K562 (cell line): ENCODE results near the gene SHROOM3. TPM values are rescaled to one million over a fixed set of nuclear protein-coding genes. Genes with fewer than 3 reads are reported as not detected.

ENCODE experiments used
- ATAC-seq: fragments of 200-7000 bp; cut with Tn5 transposase; 3 replicates; pipeline ENCODE4 v1.9.1; 2020; ENCODE audit warnings: moderate library complexity
- BruUV-seq: library from RNA; stranded (reverse); fragments of 400-500 nt; replicated peaks from 2 replicates; lab custom pipeline; 2021; lab: Mats Ljungman, UMichigan
- CTCF ChIA-PET: fragments of 300-600 bp; formaldehyde crosslinking; extraction: SDS; loops from one replicate; lab custom pipeline; 2021; ENCODE audit warnings: low intra/inter-chr PET ratio; lab: Yijun Ruan, JAX
- POLR2A ChIA-PET: fragments of 300-600, 350-650 bp; sonication (Branson Sonifier 250); formaldehyde crosslinking; extraction: SDS; loops from one replicate; lab custom pipeline; 2021; ENCODE audit warnings: antibody characterized with exemption, inconsistent platforms; lab: Yijun Ruan, JAX
- DNase-seq, 4 experiments: peaks; one replicate each; pipeline versions ENCODE4 v3.0.0 to v3.0.0-alpha.2; 2011 to 2018; ENCODE audit warnings: low spot score in 3 of 4, mixed read lengths in 3 of 4; ENCODE audit errors: extremely low read depth in 1 of 4
- FAIRE-seq: peaks from 2 replicates; lab custom pipeline; 2011; peaks lifted over from hg19 to GRCh38; lab: Jason Lieb, UNC
- H2AFZ ChIP-seq: 2 replicates; pipeline ENCODE4 v1.6.0; 2011; ENCODE audit warnings: low read depth, low read length, control low read depth, inconsistent platforms
- H3K27ac ChIP-seq: fragments of 200-600 bp; 3 replicates; pipeline ENCODE4 v1.8.0; 2011; ENCODE audit warnings: low read depth, mild to moderate bottlenecking, control low read depth, inconsistent platforms, low read length, moderate library complexity, mixed read lengths; ENCODE audit errors: extremely low read depth
- H3K27me3 ChIP-seq, 2 experiments: fragments of 300-600 bp in 1 of 2; 2 replicates in 1 of 2; 3 replicates in 1 of 2; pipeline versions ENCODE4 v1.6.0 to v1.8.0; 2011; ENCODE audit warnings: inconsistent platforms in 2 of 2, low read length in 2 of 2, mild to moderate bottlenecking in 1 of 2, mixed read lengths in 1 of 2, moderate library complexity in 1 of 2; ENCODE audit not compliant: control insufficient read depth in 2 of 2, insufficient read depth in 2 of 2
- H3K36me3 ChIP-seq: fragments of 300-600 bp; 3 replicates; pipeline ENCODE4 v1.8.0; 2011; ENCODE audit warnings: mild to moderate bottlenecking, low read length, inconsistent platforms; ENCODE audit not compliant: control insufficient read depth, insufficient read depth
- H3K4me1 ChIP-seq, 2 experiments: fragments of 200-600 bp in 1 of 2; replicated peaks in 1 of 2; 2 replicates in 1 of 2; 3 replicates in 1 of 2; pipeline versions ENCODE4 v1.5.1 to v1.8.0; 2011; ENCODE audit warnings: inconsistent platforms in 2 of 2, low read length in 2 of 2, mild to moderate bottlenecking in 1 of 2, mixed read lengths in 1 of 2, moderate library complexity in 1 of 2; ENCODE audit not compliant: control insufficient read depth in 2 of 2, insufficient read depth in 2 of 2
- H3K4me2 ChIP-seq: 2 replicates; pipeline ENCODE4 v1.6.1; 2011; ENCODE audit warnings: low read length, control low read depth, inconsistent platforms, mixed read lengths; ENCODE audit not compliant: insufficient read depth
- H3K4me3 ChIP-seq: fragments of 200-600 bp; sonication (generic), shearing (Covaris generic); 2 replicates; pipeline ENCODE4 v1.5.1; 2016; ENCODE audit warnings: control low read depth, inconsistent platforms
- H3K79me2 ChIP-seq: fragments of 200-600 bp; 3 replicates; pipeline ENCODE4 v1.8.0; 2011; ENCODE audit warnings: low read length, inconsistent platforms; ENCODE audit not compliant: control insufficient read depth, insufficient read depth
- H3K9ac ChIP-seq, 2 experiments: 2 replicates each; pipeline versions ENCODE4 v1.6.0 to v1.6.1; 2011; ENCODE audit warnings: low read depth in 2 of 2, low read length in 2 of 2, control low read depth in 1 of 2, inconsistent platforms in 1 of 2, mild to moderate bottlenecking in 1 of 2, mixed read lengths in 1 of 2; ENCODE audit not compliant: insufficient read depth in 1 of 2
- H3K9me1 ChIP-seq: one replicate; pipeline ENCODE4 v1.6.0; 2011; ENCODE audit warnings: inconsistent platforms, mild to moderate bottlenecking, low read length, moderate library complexity; ENCODE audit not compliant: control insufficient read depth, insufficient read depth
- H3K9me3 ChIP-seq: replicated peaks from 2 replicates; pipeline ENCODE4 v1.5.1; 2011; ENCODE audit warnings: low read depth, low read length, inconsistent platforms; ENCODE audit not compliant: control insufficient read depth, insufficient read depth
- H4K20me1 ChIP-seq: replicated peaks from 2 replicates; pipeline ENCODE4 v1.6.1; 2011; ENCODE audit warnings: low read length, inconsistent platforms, mixed read lengths; ENCODE audit not compliant: control insufficient read depth, insufficient read depth
- HLTF ChIP-seq: fragments of 450-650 bp; IDR thresholded peaks from 2 replicates; pipeline ENCODE4 v1.6.1; 2016
- HMGN3 ChIP-seq: IDR thresholded peaks from 2 replicates; pipeline ENCODE4 v1.6.1; 2011; ENCODE audit warnings: borderline replicate concordance, low read depth, mild to moderate bottlenecking, mixed read lengths, low read length; ENCODE audit not compliant: insufficient read length; ENCODE audit errors: extremely low read depth
- RBFOX2 ChIP-seq: fragments of 200-400 bp; formaldehyde crosslinking; IDR thresholded peaks from 2 replicates; pipeline ENCODE4 v1.6.1; 2017; ENCODE audit warnings: low read depth, mild to moderate bottlenecking, low read length, moderate library complexity
- RBM17 ChIP-seq: fragments of 200-400 bp; formaldehyde crosslinking; IDR thresholded peaks from 2 replicates; pipeline ENCODE4 v1.6.1; 2017; ENCODE audit warnings: low read depth, mild to moderate bottlenecking, low read length, borderline replicate concordance
- SMAD1 ChIP-seq: fragments of 150-350 bp; IDR thresholded peaks from 2 replicates; pipeline ENCODE4 v1.6.1; 2014; ENCODE audit warnings: low read length, low read depth; ENCODE audit not compliant: partially characterized antibody
- SOX6 ChIP-seq: fragments of 450-650 bp; IDR thresholded peaks from 2 replicates; pipeline ENCODE4 v1.6.1; 2014; ENCODE audit warnings: mild to moderate bottlenecking
- ZNF445 ChIP-seq: fragments of 250-450 bp; sonication (Bioruptor Pico); IDR thresholded peaks from 2 replicates; pipeline ENCODE4 v1.4.0; 2020; ENCODE audit warnings: low read depth, mild to moderate bottlenecking, moderate library complexity
- ZNF785 ChIP-seq: fragments of 250-450 bp; sonication (Bioruptor Pico); IDR thresholded peaks from 2 replicates; pipeline ENCODE4 v1.4.0; 2020; ENCODE audit warnings: mild to moderate bottlenecking
- ZNF830 ChIP-seq: fragments of 250-450 bp; sonication (Bioruptor Pico); IDR thresholded peaks from 2 replicates; pipeline ENCODE4 v1.5.0; 2021; ENCODE audit warnings: mild to moderate bottlenecking
- WGBS: fragments of 100-300 bp; shearing (Covaris generic); methylation state at CpG from one replicate; pipeline ENCODE4 v1.1.6; 2016; ENCODE audit warnings: low coverage, mixed read lengths; ENCODE audit not compliant: insufficient coverage; ENCODE audit errors: missing lambda C conversion rate; 5-methylcytosine and 5-hydroxymethylcytosine counted together
- in situ Hi-C: fragments of 300-500 bp; cut with MboI; formaldehyde crosslinking; loops from 4 replicates; pipeline ENCODE4 v1.15.0; 2018; ENCODE audit warnings: inconsistent platforms, mixed read lengths
- intact Hi-C: fragments of 100-400 bp; cut with micrococcal nuclease; formaldehyde crosslinking; loops from 2 replicates; pipeline ENCODE4 v1.14.2; 2022
- polyA plus RNA-seq, 8 experiments: library from polyadenylated mRNA; depleted of rRNA in 4 of 8; stranded (reverse) in 5 of 8; unstranded in 3 of 8; fragments of >200 nt; fragmentation: Nextera tagmentation in 2 of 8; fragmentation: Illumina TruSeq in 1 of 8; extraction: Ambion mirVana in 2 of 8; extraction: Trizol in 1 of 8; gene quantifications; 2 replicates each; pipeline versions ENCODE4 v1.2.1 to v1.2.3, GENCODE V29; 2011 to 2014; ENCODE audit warnings: inconsistent platforms in 1 of 8, missing spikeins in 1 of 8
- total RNA-seq, 7 experiments: library from RNA; depleted of rRNA in 6 of 7; stranded (reverse); fragments of >200 nt in 6 of 7; fragmentation: Illumina TruSeq in 2 of 7; extraction: Trizol in 2 of 7; gene quantifications; 2 replicates each; pipeline versions ENCODE4 v1.2.1 to v1.2.3, GENCODE V29; 2011 to 2021; ENCODE audit warnings: low replicate concordance in 1 of 7
- TF ChIP-seq, protein P1 (sequence below): sonication (generic); formaldehyde crosslinking; IDR thresholded peaks from 2 replicates; pipeline ENCODE4 v1.5.0; 2020; ENCODE audit warnings: missing genetic modification reagents
- TF ChIP-seq, protein P2 (sequence below): fragments of 250-450 bp; sonication (Bioruptor Pico); IDR thresholded peaks from 2 replicates; pipeline ENCODE4 v1.4.0; 2020

Gene SHROOM3
- total and polyA plus RNA-seq, 9 of the 15 experiments (the other 6 are each of a cell fraction or from before 2014, with no cell fraction given) = 0.01 to 0.07 TPM; not detected in 7

DNA sequence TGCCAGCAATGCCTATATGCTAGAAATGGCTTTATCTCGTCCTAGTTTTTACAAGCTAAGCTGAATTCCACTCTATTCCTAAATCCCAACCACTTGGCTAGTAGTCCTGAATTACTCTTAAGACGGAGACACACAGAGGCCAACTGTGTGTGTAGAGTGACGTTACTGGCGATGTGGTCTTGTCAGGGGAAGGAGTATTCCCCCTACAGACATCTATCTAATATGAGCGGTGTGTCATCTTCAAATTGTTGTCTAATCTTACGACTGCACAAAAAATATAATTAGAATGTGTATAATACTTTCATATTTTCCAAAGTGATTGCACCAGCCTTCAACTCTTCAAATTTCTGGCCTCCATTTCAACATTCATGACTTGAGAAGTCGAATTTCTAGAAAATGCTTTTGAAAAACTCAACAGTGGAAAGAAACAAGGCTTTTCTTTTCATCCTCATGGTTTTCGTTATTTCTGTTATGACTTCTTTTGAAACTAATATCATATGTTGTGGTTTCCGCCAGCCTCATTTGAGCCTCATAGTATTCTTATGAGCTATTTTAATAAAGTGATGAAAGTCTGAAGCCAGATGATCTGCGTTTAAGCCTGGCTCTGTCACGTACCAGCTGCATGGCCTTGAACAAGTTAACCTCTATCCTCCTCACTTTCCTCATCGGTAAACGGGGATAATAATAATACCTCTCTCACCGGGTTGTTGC lies 330.6 kb downstream of the SHROOM3 start:
- POLR2A ChIA-PET = no interaction called here

More for the DNA sequence above, 330.6 kb downstream of the SHROOM3 start:
- FAIRE-seq (no peak), ATAC-seq (no peak), DNase-seq (no peak)
- H2AFZ ChIP-seq = no peak overlapping the region
- peaks cover under 1 to 15% of the 10 kb centered on the region in 2 experiments; a peak in 4 of 5 replicates for H3K27me3 ChIP-seq
- H3K4me3 ChIP-seq = no peak overlapping the region
- no peaks in the 10 kb centered on the region for H4K20me1 ChIP-seq
- H3K9ac ChIP-seq = no peak overlapping the region
- H3K4me2 ChIP-seq = no peak overlapping the region
- TF ChIP-seq HMGN3 = no peak
- no peak for TF ChIP-seq RBFOX2
- no peak for TF ChIP-seq ZNF445 (CRISPR knock-in tag)
- no peak for TF ChIP-seq ZNF830
- TF ChIP-seq, protein P1, sequence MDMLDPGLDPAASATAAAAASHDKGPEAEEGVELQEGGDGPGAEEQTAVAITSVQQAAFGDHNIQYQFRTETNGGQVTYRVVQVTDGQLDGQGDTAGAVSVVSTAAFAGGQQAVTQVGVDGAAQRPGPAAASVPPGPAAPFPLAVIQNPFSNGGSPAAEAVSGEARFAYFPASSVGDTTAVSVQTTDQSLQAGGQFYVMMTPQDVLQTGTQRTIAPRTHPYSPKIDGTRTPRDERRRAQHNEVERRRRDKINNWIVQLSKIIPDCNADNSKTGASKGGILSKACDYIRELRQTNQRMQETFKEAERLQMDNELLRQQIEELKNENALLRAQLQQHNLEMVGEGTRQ (CRISPR knock-in tag) = no peak
- TF ChIP-seq RBM17 = no peak
- no peak for TF ChIP-seq SMAD1
- no peak for TF ChIP-seq ZNF785 (CRISPR knock-in tag)
- TF ChIP-seq SOX6 = no peak
- TF ChIP-seq HLTF = no peak
- TF ChIP-seq, protein P2, sequence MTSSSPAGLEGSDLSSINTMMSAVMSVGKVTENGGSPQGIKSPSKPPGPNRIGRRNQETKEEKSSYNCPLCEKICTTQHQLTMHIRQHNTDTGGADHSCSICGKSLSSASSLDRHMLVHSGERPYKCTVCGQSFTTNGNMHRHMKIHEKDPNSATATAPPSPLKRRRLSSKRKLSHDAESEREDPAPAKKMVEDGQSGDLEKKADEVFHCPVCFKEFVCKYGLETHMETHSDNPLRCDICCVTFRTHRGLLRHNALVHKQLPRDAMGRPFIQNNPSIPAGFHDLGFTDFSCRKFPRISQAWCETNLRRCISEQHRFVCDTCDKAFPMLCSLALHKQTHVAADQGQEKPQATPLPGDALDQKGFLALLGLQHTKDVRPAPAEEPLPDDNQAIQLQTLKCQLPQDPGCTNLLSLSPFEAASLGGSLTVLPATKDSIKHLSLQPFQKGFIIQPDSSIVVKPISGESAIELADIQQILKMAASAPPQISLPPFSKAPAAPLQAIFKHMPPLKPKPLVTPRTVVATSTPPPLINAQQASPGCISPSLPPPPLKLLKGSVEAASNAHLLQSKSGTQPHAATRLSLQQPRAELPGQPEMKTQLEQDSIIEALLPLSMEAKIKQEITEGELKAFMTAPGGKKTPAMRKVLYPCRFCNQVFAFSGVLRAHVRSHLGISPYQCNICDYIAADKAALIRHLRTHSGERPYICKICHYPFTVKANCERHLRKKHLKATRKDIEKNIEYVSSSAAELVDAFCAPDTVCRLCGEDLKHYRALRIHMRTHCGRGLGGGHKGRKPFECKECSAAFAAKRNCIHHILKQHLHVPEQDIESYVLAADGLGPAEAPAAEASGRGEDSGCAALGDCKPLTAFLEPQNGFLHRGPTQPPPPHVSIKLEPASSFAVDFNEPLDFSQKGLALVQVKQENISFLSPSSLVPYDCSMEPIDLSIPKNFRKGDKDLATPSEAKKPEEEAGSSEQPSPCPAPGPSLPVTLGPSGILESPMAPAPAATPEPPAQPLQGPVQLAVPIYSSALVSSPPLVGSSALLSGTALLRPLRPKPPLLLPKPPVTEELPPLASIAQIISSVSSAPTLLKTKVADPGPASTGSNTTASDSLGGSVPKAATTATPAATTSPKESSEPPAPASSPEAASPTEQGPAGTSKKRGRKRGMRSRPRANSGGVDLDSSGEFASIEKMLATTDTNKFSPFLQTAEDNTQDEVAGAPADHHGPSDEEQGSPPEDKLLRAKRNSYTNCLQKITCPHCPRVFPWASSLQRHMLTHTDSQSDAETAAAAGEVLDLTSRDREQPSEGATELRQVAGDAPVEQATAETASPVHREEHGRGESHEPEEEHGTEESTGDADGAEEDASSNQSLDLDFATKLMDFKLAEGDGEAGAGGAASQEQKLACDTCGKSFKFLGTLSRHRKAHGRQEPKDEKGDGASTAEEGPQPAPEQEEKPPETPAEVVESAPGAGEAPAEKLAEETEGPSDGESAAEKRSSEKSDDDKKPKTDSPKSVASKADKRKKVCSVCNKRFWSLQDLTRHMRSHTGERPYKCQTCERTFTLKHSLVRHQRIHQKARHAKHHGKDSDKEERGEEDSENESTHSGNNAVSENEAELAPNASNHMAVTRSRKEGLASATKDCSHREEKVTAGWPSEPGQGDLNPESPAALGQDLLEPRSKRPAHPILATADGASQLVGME = no peak
- 10% methylated on average over 14 of the region's 14 CpGs for WGBS
- no peaks in the 10 kb centered on the region for H3K79me2 ChIP-seq
- intact Hi-C loops = no loop called here
- H3K9me1 ChIP-seq = no peaks in the 10 kb centered on the region
- in situ Hi-C loops = no loop called here
- BruUV-seq = no TSS peak
- H3K36me3 ChIP-seq = no peaks in the 10 kb centered on the region
- peaks cover 0 to 3% of the 10 kb centered on the region in 2 experiments; a peak in 2 of 5 replicates for H3K4me1 ChIP-seq
- H3K27ac ChIP-seq = no peak overlapping the region
- CTCF ChIA-PET = no interaction called here
- no peaks in the 10 kb centered on the region for H3K9me3 ChIP-seq
